GM12878 (cell line): ENCODE measurements around the gene IFT172. TPM values are rescaled to one million over a fixed set of nuclear protein-coding genes. Genes with fewer than 3 reads are reported as not detected.

Experiments
- ATAC-seq: fragments of 200-7000 bp; cut with Tn5 transposase; 3 replicates; pipeline ENCODE4 v1.9.1; 2020; ENCODE audit warnings: mild to moderate bottlenecking, moderate library complexity
- BruUV-seq: library from RNA; stranded (reverse); fragments of 400-500 nt; replicated peaks from 2 replicates; lab custom pipeline; 2021; lab: Mats Ljungman, UMichigan
- CTCF ChIA-PET: fragments of 300-600 bp; sonication (Branson Sonifier 250); formaldehyde crosslinking; extraction: SDS; loops from one replicate; lab custom pipeline; 2021; ENCODE audit warnings: inconsistent platforms; lab: Yijun Ruan, JAX
- POLR2A ChIA-PET: fragments of 350-600 bp; formaldehyde crosslinking; extraction: SDS; loops from one replicate; lab custom pipeline; 2021; ENCODE audit warnings: inconsistent platforms; lab: Charles Lee
- RAD21 ChIA-PET: fragments of 300-600 bp; sonication (Branson Sonifier 250); formaldehyde crosslinking; loops from one replicate; lab custom pipeline; 2023; ENCODE audit warnings: antibody characterized with exemption; ENCODE audit not compliant: unreplicated experiment; lab: Charles Lee
- SMC1A ChIA-PET: fragments of 300-600 bp; sonication (Branson Sonifier 250); formaldehyde crosslinking; loops from one replicate; lab custom pipeline; 2023; ENCODE audit not compliant: unreplicated experiment, uncharacterized antibody; lab: Charles Lee
- DNase-seq: peaks from one replicate; pipeline ENCODE4 v3.0.0-alpha.2; 2011; ENCODE audit warnings: low read depth, low spot score
- FAIRE-seq: peaks from 3 replicates; lab custom pipeline; 2011; peaks lifted over from hg19 to GRCh38; lab: Jason Lieb, UNC
- H2AFZ ChIP-seq: 2 replicates; pipeline ENCODE4 v1.6.0; 2011; ENCODE audit warnings: low read depth, low read length, control low read depth; ENCODE audit not compliant: control insufficient read depth
- H3K27ac ChIP-seq: 2 replicates; pipeline ENCODE4 v1.5.1; 2011; ENCODE audit warnings: control low read depth; ENCODE audit not compliant: control insufficient read depth, insufficient read depth
- H3K27me3 ChIP-seq, 2 experiments: replicated peaks in 1 of 2; 2 replicates each; pipeline versions ENCODE4 v1.6.0 to v1.6.1; 2011; ENCODE audit warnings: low read length in 1 of 2; ENCODE audit not compliant: control insufficient read depth in 2 of 2, insufficient read depth in 2 of 2
- H3K36me3 ChIP-seq, 2 experiments: 2 replicates each; pipeline ENCODE4 v1.5.1; 2011; ENCODE audit warnings: low read length in 1 of 2; ENCODE audit not compliant: control insufficient read depth in 2 of 2, insufficient read depth in 2 of 2
- H3K4me1 ChIP-seq: 2 replicates; pipeline ENCODE4 v1.6.1; 2011; ENCODE audit warnings: mild to moderate bottlenecking, low read length, moderate library complexity, mixed read lengths; ENCODE audit not compliant: control insufficient read depth, insufficient read depth
- H3K4me2 ChIP-seq: 2 replicates; pipeline ENCODE4 v1.6.0; 2011; ENCODE audit warnings: control low read depth; ENCODE audit not compliant: control insufficient read depth, insufficient read depth
- H3K4me3 ChIP-seq: fragments of 200-600 bp; sonication (generic); 2 replicates; pipeline ENCODE4 v1.5.1; 2016
- H3K79me2 ChIP-seq: 2 replicates; pipeline ENCODE4 v1.6.0; 2011; ENCODE audit warnings: low read length; ENCODE audit not compliant: control insufficient read depth, insufficient read depth
- H3K9ac ChIP-seq: 2 replicates; pipeline ENCODE4 v1.8.0; 2011; ENCODE audit warnings: low read length, control low read depth, mixed read lengths; ENCODE audit not compliant: control insufficient read depth, insufficient read depth
- H3K9me3 ChIP-seq: replicated peaks from 3 replicates; pipeline ENCODE4 v1.5.1; 2011; ENCODE audit warnings: mild to moderate bottlenecking, low read length; ENCODE audit not compliant: control insufficient read depth, insufficient read depth
- H4K20me1 ChIP-seq: 2 replicates; pipeline ENCODE4 v1.6.0; 2011; ENCODE audit not compliant: control insufficient read depth, insufficient read depth
- CBX3 ChIP-seq: fragments of 200-600 bp; sonication (generic); IDR thresholded peaks from 2 replicates; pipeline ENCODE4 v1.6.1; 2016; ENCODE audit warnings: low read depth, borderline replicate concordance
- CBX5 ChIP-seq: sonication (generic); IDR thresholded peaks from 2 replicates; pipeline ENCODE4 v1.6.1; 2016; ENCODE audit warnings: low read depth, moderate library complexity, mild to moderate bottlenecking, inconsistent platforms
- MYB ChIP-seq: fragments of 150-350 bp; IDR thresholded peaks from 2 replicates; pipeline ENCODE4 v1.6.1; 2014; ENCODE audit warnings: mild to moderate bottlenecking, low read depth, low read length, borderline replicate concordance
- NFIC ChIP-seq: IDR thresholded peaks from 2 replicates; pipeline ENCODE4 v1.6.1; 2012; ENCODE audit warnings: low read depth, mild to moderate bottlenecking, inconsistent platforms, low read length, moderate library complexity
- NFYB ChIP-seq: IDR thresholded peaks from 2 replicates; pipeline ENCODE4 v1.6.1; 2011; ENCODE audit warnings: low read depth, mild to moderate bottlenecking, low read length, improper control_type of control experiment, moderate library complexity; ENCODE audit not compliant: insufficient read depth
- in situ Hi-C: fragments of 300-500 bp; cut with MboI; formaldehyde crosslinking; loops from 9 replicates; pipeline ENCODE4 v1.14.3; 2018; ENCODE audit warnings: mixed read lengths
- intact Hi-C: fragments of 100-400 bp; cut with micrococcal nuclease; formaldehyde crosslinking; loops from one replicate; pipeline ENCODE4 v1.14.2; 2022; ENCODE audit not compliant: unreplicated experiment
- polyA plus RNA-seq, 11 experiments: library from polyadenylated mRNA; depleted of rRNA in 4 of 11; unstranded in 6 of 11; stranded (reverse) in 5 of 11; fragments of >200 nt; fragmentation: Nextera tagmentation in 4 of 11; fragmentation: Illumina TruSeq in 1 of 11; extraction: Ambion mirVana in 4 of 11; extraction: Trizol in 1 of 11; gene quantifications; 1 replicate in 1 of 11; 2 replicates in 10 of 11; pipeline versions ENCODE4 v1.2.1 to v1.2.3, GENCODE V29; 2011 to 2016; ENCODE audit warnings: inconsistent platforms in 2 of 11, missing spikeins in 2 of 11, low read depth in 1 of 11
- total RNA-seq, 4 experiments: library from RNA; depleted of rRNA in 3 of 4; stranded (reverse); fragments of >200 nt in 3 of 4; fragmentation: Illumina TruSeq in 1 of 4; extraction: Trizol in 1 of 4; gene quantifications; 2 replicates each; pipeline versions ENCODE4 v1.2.1 to v1.2.3, GENCODE V29; 2013 to 2021
- TF ChIP-seq, protein P1 (sequence below): IDR thresholded peaks from 2 replicates; pipeline ENCODE4 v1.6.1; 2012; ENCODE audit warnings: mild to moderate bottlenecking, low read depth, low read length
- TF ChIP-seq, protein P2 (sequence below): fragments of 450-650 bp; IDR thresholded peaks from 2 replicates; pipeline ENCODE4 v1.6.1; 2017; ENCODE audit warnings: mild to moderate bottlenecking
- TF ChIP-seq, protein P3 (sequence below): IDR thresholded peaks from 2 replicates; pipeline ENCODE4 v1.6.1; 2011; ENCODE audit warnings: borderline replicate concordance, low read depth, mild to moderate bottlenecking, moderate library complexity, low read length; ENCODE audit not compliant: insufficient read depth, poor library complexity, severe bottlenecking
- TF ChIP-seq, protein P4 (sequence below): fragments of 450-650 bp; IDR thresholded peaks from 2 replicates; pipeline ENCODE4 v1.6.1; 2017; ENCODE audit warnings: mild to moderate bottlenecking, moderate library complexity

IFT172 gene
- total and polyA plus RNA-seq, 10 of the 15 experiments (the other 5 are each of a cell fraction or from before 2014, with no cell fraction given) = 2.4 to 8.6 (median 6.2) TPM

DNA sequence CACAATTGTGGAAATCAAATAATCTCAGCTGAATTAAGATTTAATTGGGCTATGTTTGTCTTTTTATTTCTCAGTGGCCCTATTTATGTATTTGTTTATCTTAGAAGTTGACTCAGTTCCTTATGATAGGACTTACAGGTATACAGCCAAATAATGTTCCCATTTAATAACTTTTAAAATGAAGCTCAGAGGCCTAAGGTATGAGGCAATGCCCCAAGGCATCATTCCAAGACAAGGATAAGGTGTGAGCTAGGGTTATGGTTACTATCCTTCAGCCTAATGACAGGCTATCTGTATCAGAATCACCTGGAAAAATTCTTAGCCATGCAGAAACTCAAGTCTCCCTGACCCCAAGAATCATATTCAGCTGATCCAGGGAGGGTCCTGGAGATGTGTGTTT, 68.5 kb downstream of the IFT172 start:
- ChIA-PET RAD21 (interaction anchor here (0.6 kb wide), 1 partner anchor 75 kb away, joined by 3 read pairs; no protein-coding TSS in a partner anchor), SMC1A (interaction anchor here (0.9 to 1.5 kb wide), 2 partner anchors 8 to 11 kb away, joined by 3 to 4 read pairs; partner anchors contain the start of gene PPM1G), CTCF (interaction anchor here (1.3 to 1.4 kb wide), 2 partner anchors 11 to 263 kb away, joined by 4 to 5 read pairs; partner anchors contain the start of gene PPM1G), POLR2A (no interaction called here)
- no peaks in the 10 kb centered on the region for H3K79me2 ChIP-seq
- DNase-seq (no peak), ATAC-seq (no peak), FAIRE-seq (no peak)
- no peaks in the 10 kb centered on the region for H3K27me3 ChIP-seq
- in situ Hi-C loops = no loop called here
- no peaks in the 10 kb centered on the region for H4K20me1 ChIP-seq
- H3K4me3 ChIP-seq = no peak overlapping the region
- no peak overlapping the region for H3K27ac ChIP-seq
- no TSS peak for BruUV-seq
- H2AFZ ChIP-seq = no peak overlapping the region
- intact Hi-C loops = no loop called here
- H3K9me3 ChIP-seq = no peaks in the 10 kb centered on the region
- no peak overlapping the region for H3K9ac ChIP-seq
- H3K36me3 ChIP-seq = no peaks in the 10 kb centered on the region
- no peaks in the 10 kb centered on the region for H3K4me1 ChIP-seq
- H3K4me2 ChIP-seq = no peak overlapping the region
- TF ChIP-seq CBX3 = no peak
- TF ChIP-seq, protein P1, sequence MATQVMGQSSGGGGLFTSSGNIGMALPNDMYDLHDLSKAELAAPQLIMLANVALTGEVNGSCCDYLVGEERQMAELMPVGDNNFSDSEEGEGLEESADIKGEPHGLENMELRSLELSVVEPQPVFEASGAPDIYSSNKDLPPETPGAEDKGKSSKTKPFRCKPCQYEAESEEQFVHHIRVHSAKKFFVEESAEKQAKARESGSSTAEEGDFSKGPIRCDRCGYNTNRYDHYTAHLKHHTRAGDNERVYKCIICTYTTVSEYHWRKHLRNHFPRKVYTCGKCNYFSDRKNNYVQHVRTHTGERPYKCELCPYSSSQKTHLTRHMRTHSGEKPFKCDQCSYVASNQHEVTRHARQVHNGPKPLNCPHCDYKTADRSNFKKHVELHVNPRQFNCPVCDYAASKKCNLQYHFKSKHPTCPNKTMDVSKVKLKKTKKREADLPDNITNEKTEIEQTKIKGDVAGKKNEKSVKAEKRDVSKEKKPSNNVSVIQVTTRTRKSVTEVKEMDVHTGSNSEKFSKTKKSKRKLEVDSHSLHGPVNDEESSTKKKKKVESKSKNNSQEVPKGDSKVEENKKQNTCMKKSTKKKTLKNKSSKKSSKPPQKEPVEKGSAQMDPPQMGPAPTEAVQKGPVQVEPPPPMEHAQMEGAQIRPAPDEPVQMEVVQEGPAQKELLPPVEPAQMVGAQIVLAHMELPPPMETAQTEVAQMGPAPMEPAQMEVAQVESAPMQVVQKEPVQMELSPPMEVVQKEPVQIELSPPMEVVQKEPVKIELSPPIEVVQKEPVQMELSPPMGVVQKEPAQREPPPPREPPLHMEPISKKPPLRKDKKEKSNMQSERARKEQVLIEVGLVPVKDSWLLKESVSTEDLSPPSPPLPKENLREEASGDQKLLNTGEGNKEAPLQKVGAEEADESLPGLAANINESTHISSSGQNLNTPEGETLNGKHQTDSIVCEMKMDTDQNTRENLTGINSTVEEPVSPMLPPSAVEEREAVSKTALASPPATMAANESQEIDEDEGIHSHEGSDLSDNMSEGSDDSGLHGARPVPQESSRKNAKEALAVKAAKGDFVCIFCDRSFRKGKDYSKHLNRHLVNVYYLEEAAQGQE = no peak
- TF ChIP-seq, protein P2, sequence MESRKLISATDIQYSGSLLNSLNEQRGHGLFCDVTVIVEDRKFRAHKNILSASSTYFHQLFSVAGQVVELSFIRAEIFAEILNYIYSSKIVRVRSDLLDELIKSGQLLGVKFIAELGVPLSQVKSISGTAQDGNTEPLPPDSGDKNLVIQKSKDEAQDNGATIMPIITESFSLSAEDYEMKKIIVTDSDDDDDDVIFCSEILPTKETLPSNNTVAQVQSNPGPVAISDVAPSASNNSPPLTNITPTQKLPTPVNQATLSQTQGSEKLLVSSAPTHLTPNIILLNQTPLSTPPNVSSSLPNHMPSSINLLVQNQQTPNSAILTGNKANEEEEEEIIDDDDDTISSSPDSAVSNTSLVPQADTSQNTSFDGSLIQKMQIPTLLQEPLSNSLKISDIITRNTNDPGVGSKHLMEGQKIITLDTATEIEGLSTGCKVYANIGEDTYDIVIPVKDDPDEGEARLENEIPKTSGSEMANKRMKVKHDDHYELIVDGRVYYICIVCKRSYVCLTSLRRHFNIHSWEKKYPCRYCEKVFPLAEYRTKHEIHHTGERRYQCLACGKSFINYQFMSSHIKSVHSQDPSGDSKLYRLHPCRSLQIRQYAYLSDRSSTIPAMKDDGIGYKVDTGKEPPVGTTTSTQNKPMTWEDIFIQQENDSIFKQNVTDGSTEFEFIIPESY = no peak
- TF ChIP-seq, protein P3, sequence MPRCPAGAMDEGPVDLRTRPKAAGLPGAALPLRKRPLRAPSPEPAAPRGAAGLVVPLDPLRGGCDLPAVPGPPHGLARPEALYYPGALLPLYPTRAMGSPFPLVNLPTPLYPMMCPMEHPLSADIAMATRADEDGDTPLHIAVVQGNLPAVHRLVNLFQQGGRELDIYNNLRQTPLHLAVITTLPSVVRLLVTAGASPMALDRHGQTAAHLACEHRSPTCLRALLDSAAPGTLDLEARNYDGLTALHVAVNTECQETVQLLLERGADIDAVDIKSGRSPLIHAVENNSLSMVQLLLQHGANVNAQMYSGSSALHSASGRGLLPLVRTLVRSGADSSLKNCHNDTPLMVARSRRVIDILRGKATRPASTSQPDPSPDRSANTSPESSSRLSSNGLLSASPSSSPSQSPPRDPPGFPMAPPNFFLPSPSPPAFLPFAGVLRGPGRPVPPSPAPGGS = no peak
- TF ChIP-seq, protein P4, sequence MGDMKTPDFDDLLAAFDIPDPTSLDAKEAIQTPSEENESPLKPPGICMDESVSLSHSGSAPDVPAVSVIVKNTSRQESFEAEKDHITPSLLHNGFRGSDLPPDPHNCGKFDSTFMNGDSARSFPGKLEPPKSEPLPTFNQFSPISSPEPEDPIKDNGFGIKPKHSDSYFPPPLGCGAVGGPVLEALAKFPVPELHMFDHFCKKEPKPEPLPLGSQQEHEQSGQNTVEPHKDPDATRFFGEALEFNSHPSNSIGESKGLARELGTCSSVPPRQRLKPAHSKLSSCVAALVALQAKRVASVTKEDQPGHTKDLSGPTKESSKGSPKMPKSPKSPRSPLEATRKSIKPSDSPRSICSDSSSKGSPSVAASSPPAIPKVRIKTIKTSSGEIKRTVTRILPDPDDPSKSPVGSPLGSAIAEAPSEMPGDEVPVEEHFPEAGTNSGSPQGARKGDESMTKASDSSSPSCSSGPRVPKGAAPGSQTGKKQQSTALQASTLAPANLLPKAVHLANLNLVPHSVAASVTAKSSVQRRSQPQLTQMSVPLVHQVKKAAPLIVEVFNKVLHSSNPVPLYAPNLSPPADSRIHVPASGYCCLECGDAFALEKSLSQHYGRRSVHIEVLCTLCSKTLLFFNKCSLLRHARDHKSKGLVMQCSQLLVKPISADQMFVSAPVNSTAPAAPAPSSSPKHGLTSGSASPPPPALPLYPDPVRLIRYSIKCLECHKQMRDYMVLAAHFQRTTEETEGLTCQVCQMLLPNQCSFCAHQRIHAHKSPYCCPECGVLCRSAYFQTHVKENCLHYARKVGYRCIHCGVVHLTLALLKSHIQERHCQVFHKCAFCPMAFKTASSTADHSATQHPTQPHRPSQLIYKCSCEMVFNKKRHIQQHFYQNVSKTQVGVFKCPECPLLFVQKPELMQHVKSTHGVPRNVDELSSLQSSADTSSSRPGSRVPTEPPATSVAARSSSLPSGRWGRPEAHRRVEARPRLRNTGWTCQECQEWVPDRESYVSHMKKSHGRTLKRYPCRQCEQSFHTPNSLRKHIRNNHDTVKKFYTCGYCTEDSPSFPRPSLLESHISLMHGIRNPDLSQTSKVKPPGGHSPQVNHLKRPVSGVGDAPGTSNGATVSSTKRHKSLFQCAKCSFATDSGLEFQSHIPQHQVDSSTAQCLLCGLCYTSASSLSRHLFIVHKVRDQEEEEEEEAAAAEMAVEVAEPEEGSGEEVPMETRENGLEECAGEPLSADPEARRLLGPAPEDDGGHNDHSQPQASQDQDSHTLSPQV = no peak
- no peak for TF ChIP-seq MYB
- TF ChIP-seq NFIC = no peak
- no peak for TF ChIP-seq NFYB
- TF ChIP-seq CBX5 = no peak
